Heart left ventricle (tissue), 13 donors: ENCODE results near the gene AXIN1.

Experiments used
- CTCF ChIP-seq, 12 donors: fragments of 200-600 bp; sonication (generic) in 4 of 12; IDR thresholded peaks; one replicate each; pipeline versions ENCODE4 v1.5.0 to v1.8.0; 2018 to 2022; ENCODE audit warnings: antibody characterized with exemption in 12 of 12, mild to moderate bottlenecking in 5 of 12
- POLR2A ChIP-seq, 2 donors: fragments of 450-650 bp; IDR thresholded peaks; one replicate each; pipeline ENCODE4 v1.6.1; 2017; ENCODE audit warnings: antibody characterized with exemption in 2 of 2, mild to moderate bottlenecking in 2 of 2, moderate library complexity in 2 of 2
- donor health status: ischemic (EF 13 %, LVEDD 7.1; RV severe dilation, severe dysfunction).
- donor health status: DM: no; HTN: yes; CAD: no.
- donor health status: DM: no; HTN: no; CAD: no.
- donor health status: ischemic (EF 25% LVEDD 6.9; RV normal size, moderate dysfunction).
- donor health status: ischemic (EF 25% LVEDD 5.7; RV mildly dilated, moderate dysfunction).
- donor health status: ischemic (EF 35%, LVEDD 5.7; RV mildly dilated, moderate dysfunction).
- donor health status: nonischemic (EF 11% LVEDD 7.7; RV severe dilation, severe dysfunction).
- donor health status: DM: yes; HTN: yes; CAD: no.
- donor health status: PGD.
- donor health status: ischemic (EF 29% LVEDD 5.4; RV normal size, mild dysfunction).
- donor health status: nonischemic (EF 23%, LVEDD 6.1; RV moderate dilation, normal function).

- TF ChIP-seq CTCF (IDR thresholded peaks at IDR 0.05) (no peak), POLR2A (IDR thresholded peaks at IDR 0.05) (no peak)
Measured at GRCh38 chr16:307691-308312, 44.7 kb downstream of the AXIN1 start.
